ENCODE measurements around the gene FAAH.

DNA sequence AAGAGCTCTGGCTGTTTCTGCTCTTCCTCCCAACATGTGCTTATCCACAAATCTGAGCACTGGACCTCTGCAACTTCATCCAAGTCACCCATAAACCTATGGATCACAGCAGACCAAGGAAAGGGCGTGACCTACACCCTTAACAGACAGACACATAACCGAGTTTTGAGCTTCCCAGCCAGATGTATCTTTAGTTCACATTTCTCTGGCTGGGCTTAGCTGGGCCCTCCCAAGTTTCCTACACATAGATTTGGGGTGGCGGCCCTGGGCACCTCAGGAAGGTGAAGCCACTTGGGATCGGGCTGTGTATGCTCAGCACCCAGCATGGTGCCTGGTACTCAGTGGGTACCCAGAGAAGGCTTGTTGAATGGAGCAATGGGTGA is 26.4 kb downstream of the FAAH start:
- TF ChIP-seq TARDBP (IDR thresholded peaks at IDR 0.05) (no peak), ZNF384 (IDR thresholded peaks at IDR 0.05) (no peak), SP1 (IDR thresholded peaks at IDR 0.05) (no peak), BHLHE40 (IDR thresholded peaks at IDR 0.05; ENCODE audit: borderline replicate concordance) (no peak), ARNT (IDR thresholded peaks at IDR 0.05) (no peak), SUZ12 (IDR thresholded peaks at IDR 0.05) (no peak), FOXM1 (IDR thresholded peaks at IDR 0.05; ENCODE audit: borderline replicate concordance) (no peak)
